ENCODE data around the gene XPA.
A peak's percentile ranks its signal among the peaks of the same experiment; 100 is the strongest.
"Not testable (repeated sequence)": the region's sequence is repeated elsewhere in the genome, so short reads cannot be mapped to it uniquely, and the experiment has no call there.

XPA gene

DNA sequence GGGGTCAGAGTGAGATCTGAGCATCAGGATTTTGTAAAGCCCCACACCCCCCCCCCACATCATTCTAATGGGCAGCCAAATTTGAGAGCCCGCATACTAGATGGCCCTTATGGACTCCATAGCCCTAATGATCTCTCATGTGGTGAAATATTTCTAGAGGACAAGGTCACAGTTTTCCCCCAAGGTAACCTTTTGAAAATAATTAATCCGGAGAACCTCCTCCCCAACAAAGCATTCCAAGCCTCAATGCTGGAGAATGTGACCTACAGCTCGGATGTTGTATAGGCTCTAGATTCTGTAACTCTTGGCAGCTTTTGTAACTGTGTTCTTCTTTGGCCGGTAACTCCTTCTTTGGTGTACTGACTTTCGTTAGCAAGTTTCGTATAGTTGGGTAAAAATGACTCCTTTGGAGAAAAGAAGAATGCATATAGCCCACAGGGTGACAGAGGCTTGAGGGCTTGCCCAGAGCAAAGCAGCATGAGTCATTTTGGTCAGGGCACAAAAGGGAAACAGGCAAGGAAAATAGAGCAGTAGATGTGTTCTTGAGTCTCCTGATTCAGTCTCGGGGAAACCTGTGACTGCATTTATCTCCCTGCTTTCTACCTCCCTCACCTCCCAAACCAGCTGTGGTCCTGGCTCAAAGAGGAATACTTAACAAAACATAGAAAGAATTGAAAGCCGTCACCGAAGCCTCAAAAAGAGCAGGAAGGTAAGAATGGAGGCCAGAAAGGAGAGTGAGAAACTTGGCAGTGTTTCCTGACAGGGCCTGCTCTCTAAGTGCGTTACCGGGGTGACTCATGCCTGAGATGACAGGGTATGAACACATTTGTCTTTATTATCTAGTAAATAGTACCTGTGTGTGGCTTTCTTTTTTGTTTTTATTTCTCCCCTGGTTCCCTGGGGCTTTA, 6.6 kb upstream of the XPA start:
- DNase-seq, result peak; percentile 5

DNA sequence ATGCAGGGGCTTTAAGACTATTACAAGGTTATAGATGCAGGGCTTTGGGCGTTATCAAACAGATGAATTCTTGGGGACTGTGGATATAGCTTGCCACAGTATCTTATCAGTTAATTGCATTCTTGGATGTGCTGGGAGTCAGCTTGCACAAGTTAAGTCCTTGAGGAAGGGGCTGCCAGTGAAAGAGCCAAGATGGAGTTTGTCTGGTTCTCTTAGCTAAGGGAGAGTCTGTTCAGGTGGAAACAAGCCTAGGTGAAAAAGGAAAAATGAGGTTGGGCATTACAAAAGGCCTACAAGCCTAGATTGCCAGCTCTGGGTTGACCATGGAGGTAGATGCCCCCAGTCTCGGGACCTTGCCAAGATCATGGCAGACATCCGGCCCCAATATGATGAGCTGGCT, 2.7 kb upstream of the XPA start:
- DNase-seq, result not testable (repeated sequence)

DNA sequence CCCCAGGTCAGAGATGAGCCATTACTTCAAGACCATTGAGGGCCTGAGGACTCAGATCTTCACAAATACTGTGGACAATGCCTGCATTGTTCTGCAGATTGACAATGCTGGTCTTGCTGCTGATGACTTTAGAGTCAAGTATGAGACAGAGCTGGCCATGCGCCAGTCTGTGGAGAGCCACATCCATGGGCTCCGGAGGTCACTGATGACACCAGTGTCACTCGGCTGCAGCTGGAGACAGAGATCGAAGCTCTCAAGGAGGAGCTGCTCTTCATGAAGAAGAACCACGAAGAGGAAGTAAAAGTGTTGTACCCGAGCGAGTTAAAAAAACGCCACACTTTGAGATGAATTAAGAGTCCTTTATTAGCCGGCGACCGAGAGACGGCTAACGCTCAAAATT, 2.1 kb upstream of the XPA start:
- DNase-seq, result not testable (repeated sequence)

DNA sequence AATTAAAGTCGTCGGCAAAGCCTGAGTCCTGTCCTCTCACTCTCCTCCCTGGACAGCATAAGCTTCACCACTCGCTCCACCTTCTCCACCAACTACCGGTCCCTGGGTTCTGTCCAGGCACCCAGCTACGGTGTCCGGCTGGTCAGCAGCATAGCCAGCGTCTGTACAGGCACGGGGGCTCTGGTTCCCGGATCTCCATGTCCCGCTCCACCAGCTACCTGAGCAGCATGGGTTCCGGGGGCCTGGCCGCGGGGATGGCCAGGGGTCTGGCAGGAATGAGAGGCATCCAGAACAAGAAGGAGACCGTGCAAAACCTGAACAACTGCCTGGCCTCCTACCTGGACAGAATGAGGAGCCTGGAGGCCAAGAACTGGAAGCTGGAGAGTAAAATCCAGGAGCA, 1.7 kb upstream of the XPA start:
- DNase-seq, result no peak

DNA sequence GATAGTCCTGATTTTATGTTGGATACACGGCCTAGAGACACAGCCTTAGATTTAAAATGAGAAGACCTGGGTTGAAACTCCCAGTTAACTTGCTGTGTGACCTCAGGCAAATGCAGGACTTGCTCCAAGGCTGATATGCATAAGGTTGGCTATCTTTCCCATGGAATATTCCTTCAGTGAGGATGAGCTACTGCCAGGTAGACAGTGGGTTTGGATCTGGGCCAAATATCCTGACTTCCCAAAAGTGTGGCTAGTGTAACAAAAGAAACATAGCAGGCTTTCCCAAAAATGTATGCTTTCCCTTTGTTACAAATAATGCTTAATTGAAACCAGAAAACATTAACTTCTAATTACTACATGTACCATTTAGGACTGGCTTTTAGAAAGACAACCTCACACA, 697 bp upstream of the XPA start:
- DNase-seq, result no peak

DNA sequence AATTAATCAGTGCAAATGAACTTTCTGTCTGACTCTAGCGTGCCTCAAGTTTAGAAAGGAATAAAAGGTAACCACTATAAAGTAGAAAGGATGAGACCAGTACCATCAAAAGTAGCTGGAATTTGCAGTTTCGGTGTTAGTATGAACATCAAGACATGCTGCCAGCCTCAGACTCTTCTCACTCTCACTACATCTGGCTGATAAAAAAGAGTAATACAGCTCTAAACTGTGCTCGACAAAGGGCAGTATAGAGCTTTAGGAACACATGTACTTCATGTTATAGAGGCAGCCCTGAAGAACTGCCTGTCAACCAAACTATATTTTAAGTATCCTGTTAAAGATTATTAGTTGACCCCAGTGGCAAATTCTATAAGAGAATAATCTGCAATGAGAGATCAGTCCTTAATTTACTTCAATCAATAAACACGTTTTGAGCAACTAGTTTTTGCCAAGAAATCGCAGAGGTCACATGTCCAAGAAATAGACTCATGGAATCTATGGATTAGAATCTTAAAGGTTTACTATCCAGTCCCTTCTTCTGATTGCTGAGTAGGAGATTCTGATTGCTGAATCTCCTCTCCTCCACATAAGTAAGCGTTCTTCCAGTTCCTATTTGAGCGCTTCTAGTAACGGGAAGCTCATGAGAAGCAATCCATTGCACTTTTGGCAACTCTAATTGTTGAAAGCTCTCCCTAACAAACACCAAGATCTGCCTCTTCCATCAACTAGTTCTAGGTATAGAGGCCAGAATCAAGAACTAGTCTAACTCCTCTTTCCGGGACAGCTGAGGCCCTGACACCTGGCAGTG, 941 bp downstream of the XPA start:
- DNase-seq, result no peak

DNA sequence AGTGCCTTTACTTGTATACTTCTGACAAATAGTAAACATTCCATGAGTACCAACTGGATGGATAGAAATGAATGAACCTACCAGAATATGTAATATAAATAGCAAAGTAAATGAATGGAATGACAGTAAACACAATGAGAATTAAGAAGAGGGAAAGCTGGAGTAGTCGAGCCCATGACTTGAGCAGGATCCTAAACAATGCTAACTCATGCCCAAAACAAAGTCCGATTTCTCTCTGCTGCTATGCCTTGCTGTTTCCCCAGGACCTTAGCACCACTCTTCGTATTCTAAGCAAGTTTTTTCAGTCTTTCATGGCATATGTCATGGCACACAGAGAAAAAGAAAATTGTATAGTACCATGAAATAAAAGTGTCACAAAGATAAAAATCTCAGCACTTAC, 1.8 kb downstream of the XPA start:
- DNase-seq, result no peak

DNA sequence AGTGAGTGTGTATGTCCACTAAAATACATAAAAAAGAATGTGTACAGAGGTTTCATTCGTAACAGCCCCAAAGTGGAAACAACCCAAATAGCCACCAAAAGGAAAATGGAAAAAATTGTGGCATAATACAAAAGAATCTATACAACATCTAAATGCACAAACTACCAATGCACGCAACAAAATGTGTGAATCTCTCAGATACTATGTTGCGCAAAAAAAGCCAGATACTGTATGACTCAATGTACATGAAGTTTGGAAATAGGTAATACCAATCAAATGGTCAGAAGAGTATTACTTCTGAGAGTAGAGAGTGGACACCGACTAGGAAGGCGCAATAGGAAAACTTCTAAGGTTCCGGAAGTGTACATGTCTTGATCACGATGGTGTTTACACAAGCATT, 2.4 kb downstream of the XPA start:
- DNase-seq, result no peak

DNA sequence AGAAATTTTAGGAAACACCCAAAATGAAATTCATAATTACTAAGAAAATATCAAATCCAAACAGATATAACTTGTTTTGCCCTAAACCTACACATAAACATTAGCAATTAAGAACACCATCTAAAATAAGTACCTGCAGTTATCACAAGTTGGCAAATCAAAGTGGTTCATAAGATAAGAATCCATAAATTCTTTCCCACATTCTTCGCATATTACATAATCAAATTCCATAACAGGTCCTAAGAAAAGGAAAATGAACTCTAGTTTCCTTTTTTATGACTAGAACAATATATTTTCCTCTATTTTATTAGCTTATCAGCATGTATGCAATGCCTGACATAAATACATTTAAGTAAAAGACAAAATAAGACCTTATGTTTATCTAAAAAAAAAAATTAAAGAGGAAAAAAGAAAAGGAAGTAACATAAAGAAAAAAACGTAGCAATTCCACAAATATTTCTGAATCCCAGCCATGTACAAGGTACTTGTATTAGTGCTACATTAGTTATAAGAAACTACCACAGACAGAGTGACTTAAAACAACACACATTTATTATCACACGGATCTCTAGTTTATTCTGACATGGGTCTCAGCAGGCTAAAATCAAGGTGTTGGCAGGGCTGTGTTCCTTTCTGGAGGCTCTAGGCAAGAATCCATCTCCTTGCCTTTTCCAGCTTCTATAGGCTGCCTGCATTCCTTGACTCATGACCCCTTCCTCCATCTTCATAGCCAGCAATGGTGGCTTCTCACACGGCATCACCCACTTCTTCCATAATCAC, 7.5 kb downstream of the XPA start:
- no peak for DNase-seq

DNA sequence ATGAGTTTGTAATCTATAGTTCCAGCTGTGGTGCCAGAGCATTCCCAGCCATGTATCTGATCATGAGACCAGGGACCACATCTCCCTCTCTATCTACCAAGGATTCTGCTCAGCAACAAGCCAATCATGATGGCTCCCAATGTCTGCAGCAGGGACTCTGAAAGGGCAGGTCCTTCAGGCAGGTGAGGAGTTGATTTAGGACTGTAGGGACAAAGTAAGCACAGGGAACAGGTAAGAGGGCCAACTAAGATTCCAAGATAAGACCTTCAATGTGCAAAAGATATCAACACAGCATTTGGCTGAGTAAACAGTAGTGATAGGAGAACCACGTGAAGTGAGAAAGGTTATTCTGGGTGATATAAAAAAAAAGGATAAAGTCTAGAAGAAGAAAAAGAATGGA, 8.5 kb downstream of the XPA start:
- no peak for DNase-seq

DNA sequence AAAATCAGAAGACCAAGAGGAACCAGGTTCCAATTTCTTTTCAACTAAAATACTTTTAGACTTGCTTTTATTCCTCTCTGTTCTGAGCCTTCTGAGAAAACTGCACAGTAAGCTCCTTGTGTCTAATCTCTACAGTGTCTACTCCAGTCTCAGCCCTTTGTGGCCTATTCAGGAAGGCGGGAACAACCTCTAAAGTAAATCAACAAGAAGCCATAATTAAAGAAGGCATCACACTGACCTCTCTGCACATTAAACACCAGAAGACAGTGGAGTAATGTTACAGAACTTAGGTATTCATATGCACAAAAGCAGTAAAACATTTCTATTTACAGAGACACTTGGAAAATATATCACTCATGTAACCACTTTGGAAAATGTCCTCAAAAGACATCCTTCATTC, 14.9 kb downstream of the XPA start:
- DNase-seq, result no peak

DNA sequence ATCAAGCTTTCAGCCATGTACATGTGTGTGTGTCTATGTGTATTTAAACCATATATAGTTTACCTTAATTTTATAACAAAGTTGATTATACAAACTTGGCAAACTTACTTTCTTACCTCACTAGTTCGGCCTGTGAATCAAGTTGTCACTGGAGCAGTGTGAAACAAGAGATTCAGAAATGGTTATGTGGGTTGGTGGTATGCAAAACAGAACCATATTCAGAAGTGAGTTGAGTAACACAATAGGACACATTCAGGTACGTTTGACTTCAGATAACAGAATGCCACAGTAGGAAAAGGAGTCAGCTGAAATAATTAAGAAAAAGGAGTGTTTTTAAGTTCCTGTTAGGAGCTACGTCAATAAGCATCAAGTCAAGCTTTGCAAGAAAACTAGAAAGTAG, 21.5 kb downstream of the XPA start:
- no peak for DNase-seq

DNA sequence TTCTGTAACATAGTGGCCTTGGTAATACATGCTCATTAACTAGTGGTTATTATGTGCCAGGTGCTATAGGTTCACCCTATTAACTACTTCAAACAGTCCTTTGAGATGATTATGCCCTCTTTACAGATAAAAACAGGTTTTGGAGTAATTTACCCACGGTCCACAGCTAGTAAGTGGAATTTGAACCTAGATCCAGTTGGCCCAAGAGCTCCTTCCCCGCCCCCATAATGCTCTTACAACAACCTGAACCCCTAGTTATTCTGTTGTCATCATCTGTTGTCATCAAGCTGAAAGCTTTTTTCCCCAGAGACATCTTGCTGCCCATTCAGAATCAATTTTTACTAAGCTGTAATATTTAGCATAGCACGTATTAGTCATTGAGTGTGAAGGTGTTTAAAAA, 23.2 kb downstream of the XPA start:
- DNase-seq, result no peak

DNA sequence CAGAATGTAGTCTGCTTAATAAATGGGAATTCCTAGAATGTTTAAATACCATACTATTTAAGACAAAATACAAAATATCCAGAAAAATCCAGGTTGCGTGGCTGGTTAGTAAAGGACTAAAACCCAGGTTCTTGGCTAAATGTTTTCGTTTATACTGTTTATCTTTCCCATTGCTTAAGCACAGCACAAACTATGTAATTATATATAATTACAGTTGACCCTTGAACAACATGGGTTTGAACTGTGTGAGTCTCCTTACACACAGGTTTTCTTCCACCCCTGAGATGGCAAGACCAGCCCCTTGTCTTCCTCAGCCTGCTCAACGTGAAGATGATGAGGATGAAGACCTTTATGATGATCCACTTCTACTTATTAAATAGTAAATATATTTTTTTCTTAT, 24.7 kb downstream of the XPA start:
- DNase-seq, result no peak

DNA sequence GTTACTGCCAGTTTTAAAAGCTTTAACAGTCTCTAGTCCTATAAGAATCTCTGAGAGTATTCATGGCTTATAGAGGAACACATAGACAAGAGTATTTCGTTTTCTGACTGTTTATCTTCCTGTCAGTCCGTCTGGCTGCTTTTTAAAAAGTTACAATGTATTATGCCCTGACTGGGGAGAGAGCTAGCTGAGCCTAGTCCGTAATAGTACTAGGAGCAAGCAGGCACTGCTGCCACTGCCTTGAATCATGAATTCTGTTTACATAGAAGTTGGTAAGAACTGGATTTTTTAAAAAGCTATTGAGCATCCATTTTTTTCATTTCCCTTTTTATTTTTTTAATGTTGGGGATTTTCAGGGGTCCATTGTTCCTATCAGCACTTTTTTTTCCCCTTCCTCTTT, 26.6 kb downstream of the XPA start:
- DNase-seq, result no peak

DNA sequence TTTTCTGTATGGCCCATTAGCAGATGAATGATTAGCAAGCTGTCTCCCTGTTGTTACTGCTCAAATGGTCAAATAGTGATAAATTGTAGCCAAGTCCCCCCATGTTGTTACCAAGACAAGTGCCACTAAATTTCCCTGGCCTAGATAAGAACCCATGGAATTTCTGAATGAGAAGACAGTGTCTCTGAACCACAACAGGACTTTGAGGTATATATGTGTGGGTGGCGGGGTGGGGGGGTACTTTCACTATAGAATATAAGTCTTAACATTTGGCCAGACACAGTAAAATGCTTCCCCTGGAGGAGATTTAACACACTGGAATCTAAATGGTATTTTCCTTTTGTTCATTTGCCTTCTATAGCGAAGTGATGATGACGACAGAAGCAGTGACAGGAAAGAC, 28.7 kb downstream of the XPA start:
- no peak for DNase-seq

DNA sequence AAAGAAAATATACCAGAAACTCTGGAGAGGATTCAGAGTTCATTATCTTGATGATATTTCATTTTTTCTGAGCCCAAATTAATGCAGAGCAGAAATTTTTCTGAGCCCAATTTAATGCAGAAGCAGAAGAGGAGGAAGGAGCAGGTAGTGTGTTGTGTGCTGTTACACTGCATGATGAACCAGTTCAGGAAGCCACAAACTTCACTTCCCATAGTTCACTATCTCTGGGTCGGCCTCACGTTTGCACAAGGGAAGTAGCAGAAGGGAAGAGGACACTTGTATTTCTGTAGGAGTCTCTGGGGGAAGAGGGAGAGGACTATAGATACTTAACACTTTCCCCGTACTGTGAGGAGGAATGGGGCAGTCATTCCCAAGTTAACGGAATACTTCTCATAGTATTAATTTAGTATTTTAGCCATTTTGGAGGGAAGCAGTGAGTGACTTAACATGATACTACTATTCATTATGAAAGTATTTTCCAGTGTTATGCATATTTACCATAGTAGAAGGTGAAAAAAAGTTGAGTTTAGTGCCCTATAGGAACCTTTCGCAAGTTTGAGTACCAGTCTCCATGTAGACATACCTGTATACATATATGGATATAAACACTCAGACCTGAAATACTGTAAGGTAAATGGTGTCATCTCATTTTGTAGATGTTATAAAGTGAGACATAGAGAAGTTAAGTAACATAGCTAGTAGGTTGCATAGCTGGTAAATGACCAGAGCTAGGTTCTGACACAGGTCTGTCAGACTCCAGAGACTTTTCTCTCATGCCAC, 30.0 kb downstream of the XPA start:
- no peak for DNase-seq

DNA sequence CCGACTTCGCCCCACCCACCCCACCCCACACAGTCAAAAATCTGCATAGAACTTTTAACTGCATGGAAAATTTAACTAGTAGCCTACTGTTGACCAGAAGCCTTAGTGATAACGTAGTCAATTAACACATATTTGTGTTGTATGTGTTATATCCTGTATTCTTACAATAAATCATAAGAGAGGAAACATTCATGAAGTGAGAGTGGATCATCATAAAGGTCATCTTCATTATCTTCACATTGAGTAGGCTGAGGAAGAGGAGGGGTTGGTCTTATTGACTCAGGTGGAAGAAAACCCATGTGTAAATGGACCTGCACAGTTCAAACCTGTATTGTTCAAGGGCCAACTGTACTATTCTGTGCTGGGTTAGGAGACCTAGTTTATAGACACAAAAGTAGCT, 31.4 kb downstream of the XPA start:
- no peak for DNase-seq

DNA sequence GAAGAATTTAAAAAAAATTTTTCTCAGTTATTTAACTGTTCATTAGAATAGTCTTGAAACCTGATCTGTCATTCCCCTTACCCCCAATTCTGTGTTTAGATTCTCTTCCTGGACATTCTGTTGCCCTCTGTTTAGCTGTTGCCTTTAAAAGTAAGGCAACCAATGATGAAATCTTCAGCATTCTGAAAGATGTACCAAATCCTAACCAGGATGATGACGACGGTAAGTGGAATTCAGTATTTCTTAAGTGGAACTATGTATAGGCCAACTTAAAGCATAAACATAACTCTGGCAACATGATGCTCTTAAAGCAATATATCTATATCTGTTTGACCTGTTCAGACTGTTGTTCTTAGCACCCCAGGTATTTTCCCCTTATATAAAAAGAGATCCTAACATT, 36.3 kb downstream of the XPA start:
- DNase-seq, result no peak

DNA sequence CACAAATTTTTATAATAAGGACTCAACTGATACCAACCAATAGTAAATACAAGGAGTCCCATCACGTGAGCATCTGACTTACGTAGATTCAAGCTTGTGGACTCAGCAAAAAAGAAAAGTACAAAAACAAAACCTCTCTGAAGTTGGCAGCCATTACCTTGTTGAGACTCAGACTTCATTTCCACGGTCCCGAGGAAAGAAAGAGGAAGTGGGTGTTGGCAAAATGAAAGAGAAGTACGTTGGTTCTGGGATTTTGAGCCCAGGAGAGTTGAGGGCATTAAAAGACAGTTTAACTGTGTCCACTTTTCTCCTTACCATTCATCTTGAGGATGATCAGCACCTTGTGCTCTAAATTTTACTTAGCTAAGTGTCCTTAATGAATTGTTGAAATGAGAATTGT, 36.8 kb downstream of the XPA start:
- no peak for DNase-seq

DNA sequence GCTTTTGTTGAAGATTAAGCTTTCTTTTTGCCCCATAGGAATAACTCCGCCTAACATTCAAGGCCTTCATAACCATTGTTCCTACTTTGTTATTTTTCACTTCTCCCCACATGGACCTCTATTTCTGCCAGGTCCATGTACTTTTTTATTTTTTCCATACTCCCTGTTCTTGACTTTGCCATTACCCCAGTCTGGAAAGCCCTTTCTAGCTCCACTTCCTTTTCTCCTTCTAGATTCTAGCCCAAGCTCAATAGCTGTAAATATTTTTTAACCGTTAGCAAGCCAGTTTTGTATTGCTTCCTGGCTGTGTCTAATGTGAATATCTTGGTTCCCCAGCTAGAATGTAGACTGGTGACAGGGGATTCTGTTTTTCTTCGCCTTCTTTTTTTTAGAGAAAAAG, 37.4 kb downstream of the XPA start:
- no peak for DNase-seq

DNA sequence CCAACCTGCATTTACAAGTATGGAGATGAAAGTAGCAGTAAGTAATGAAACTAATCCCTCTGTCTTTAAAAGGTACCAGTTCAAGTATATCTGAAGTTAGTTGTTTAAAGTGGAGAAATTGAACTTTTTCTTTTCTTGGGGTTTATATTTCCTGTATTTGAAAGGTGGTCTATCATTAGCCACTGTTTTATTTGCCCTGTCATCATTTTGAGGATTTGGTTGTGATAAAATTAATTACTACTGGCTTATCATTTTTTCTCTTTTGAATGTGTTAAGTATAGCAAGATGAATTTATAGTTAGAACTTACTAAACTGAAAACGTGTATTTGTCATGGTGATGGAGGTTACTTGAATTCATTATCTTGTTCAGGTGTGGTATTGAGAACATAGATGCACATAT, 38.4 kb downstream of the XPA start:
- no peak for DNase-seq

DNA sequence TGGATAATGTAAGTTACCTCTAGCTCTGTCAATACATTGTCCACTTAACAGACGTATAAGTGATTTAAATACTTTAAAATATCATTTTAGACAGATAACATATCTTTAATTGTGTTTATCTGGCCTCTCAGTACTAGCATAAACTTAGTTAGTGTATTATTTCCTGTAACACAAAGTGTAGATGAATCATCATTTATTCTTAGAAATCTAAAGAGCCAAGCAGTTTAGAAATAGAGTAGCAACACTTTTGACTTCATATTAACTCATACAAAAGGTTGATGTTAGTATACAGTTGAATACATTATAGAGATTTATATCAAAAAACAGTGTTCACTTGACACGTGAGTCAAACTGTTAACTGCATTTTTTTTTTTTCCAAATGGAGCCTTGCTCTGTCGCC, 45.5 kb downstream of the XPA start:
- DNase-seq, result no peak

All from NCI-H2029 (cell line).